Sigmoid colon (tissue), 4 donors: Measurements from ENCODE around the gene TEX52.

ENCODE experiments used
- POLR2A ChIP-seq, 2 donors: fragments of 450-650 bp; IDR thresholded peaks; one replicate each; pipeline ENCODE4 v1.6.1; 2016; ENCODE audit warnings: antibody characterized with exemption in 2 of 2, mild to moderate bottlenecking in 2 of 2, moderate library complexity in 2 of 2
- POLR2AphosphoS5 ChIP-seq, 4 donors: sonication (generic); formaldehyde crosslinking; IDR thresholded peaks; one replicate each; pipeline ENCODE4 v1.6.1; 2017; ENCODE audit warnings: antibody characterized with exemption in 4 of 4
- TF ChIP-seq, protein P1 (sequence below), 4 experiments: fragments of 450-650 bp in 3 of 4; fragments of 200-600 bp in 1 of 4; IDR thresholded peaks; one replicate each; pipeline ENCODE4 v1.5.1; 2016 to 2019; ENCODE audit warnings: antibody characterized with exemption in 4 of 4, mild to moderate bottlenecking in 3 of 4, moderate library complexity in 2 of 4

DNA sequence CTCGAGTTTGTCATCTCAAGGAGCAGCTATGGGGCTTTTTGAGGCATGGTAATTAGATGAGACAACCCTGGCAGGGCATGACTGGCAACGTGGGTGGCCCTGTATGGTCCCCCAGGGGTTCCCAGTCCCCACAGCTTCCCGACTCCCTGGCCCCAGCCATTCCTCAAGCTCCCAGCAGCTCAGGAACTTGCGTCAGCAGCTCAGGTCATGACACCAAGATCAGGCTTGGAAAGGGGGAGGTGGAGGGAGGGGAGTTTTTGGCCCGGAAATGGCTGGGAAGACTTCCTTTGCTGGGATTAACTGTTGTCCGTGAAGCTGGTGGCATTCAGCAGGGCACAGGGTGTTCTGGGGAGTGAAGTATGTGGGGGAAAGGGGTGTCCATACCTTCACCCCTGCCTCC lies 11.6 kb downstream of the TEX52 start:
- TF ChIP-seq, protein P1, sequence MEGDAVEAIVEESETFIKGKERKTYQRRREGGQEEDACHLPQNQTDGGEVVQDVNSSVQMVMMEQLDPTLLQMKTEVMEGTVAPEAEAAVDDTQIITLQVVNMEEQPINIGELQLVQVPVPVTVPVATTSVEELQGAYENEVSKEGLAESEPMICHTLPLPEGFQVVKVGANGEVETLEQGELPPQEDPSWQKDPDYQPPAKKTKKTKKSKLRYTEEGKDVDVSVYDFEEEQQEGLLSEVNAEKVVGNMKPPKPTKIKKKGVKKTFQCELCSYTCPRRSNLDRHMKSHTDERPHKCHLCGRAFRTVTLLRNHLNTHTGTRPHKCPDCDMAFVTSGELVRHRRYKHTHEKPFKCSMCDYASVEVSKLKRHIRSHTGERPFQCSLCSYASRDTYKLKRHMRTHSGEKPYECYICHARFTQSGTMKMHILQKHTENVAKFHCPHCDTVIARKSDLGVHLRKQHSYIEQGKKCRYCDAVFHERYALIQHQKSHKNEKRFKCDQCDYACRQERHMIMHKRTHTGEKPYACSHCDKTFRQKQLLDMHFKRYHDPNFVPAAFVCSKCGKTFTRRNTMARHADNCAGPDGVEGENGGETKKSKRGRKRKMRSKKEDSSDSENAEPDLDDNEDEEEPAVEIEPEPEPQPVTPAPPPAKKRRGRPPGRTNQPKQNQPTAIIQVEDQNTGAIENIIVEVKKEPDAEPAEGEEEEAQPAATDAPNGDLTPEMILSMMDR (IDR thresholded peaks at IDR 0.05): no peak
- no peak for TF ChIP-seq POLR2AphosphoS5 (IDR thresholded peaks at IDR 0.05)
- no peak for TF ChIP-seq POLR2A (IDR thresholded peaks at IDR 0.05)
